ENCODE measurements around the gene MYH16.

GRCh38 chr7:99326408-99326782 is 53.8 kb downstream of the MYH16 start:
- TF ChIP-seq CTCF (IDR thresholded peaks at IDR 0.05), result no peak
- no peak for TF ChIP-seq EZH2 (IDR thresholded peaks at IDR 0.05; ENCODE audit: borderline replicate concordance, insufficient read depth, low read depth, low read length, poor library complexity, severe bottlenecking)

Measured in B cell (primary cell).